Measurements from ENCODE around the gene NSUN4.

- no peak for TF ChIP-seq CTCF (IDR thresholded peaks at IDR 0.05)
- TF ChIP-seq EP300 (IDR thresholded peaks at IDR 0.05), result no peak
Observed at GRCh38 chr1:46343705-46344104, 3.1 kb downstream of the NSUN4 start.

All from gastroesophageal sphincter (tissue), 3 donors.